GM12865 (cell line): Measurements from ENCODE around the gene LRRC8A.

Experiments used
- DNase-seq: peaks from one replicate; pipeline ENCODE4 v3.0.0; 2010; ENCODE audit warnings: low read depth
- H3K4me3 ChIP-seq: 2 replicates; pipeline ENCODE4 v1.5.1; 2011; ENCODE audit warnings: mild to moderate bottlenecking, low read depth, low read length, control low read depth
- CTCF ChIP-seq: IDR thresholded peaks from 2 replicates; pipeline ENCODE4 v1.5.1; 2011; ENCODE audit warnings: low read length, control low read depth, low read depth, inconsistent platforms; ENCODE audit not compliant: insufficient read depth; ENCODE audit errors: missing control alignments

Gene LRRC8A

GRCh38 chr9:128927731-128928411 lies 45.9 kb downstream of the LRRC8A start:
- DNase-seq, result peak; percentile 65
- no peak overlapping the region for H3K4me3 ChIP-seq
- peak; percentile 85 for TF ChIP-seq CTCF

GRCh38 chr9:128928624-128929023 lies 46.7 kb downstream of the LRRC8A start:
- no peak for DNase-seq
- H3K4me3 ChIP-seq, result no peak overlapping the region
- TF ChIP-seq CTCF, result no peak

GRCh38 chr9:128929560-128929959 lies 47.6 kb downstream of the LRRC8A start:
- H3K4me3 ChIP-seq, result no peak overlapping the region
- no peak for DNase-seq
- TF ChIP-seq CTCF, result no peak

- H3K4me3 ChIP-seq, result no peak overlapping the region
- DNase-seq, result no peak
- TF ChIP-seq CTCF, result no peak
These were observed 51.8 kb downstream of the LRRC8A start for GRCh38 chr9:128933731-128934130.

- DNase-seq, result no peak
- no peak overlapping the region for H3K4me3 ChIP-seq
- no peak for TF ChIP-seq CTCF
These were observed 54.4 kb downstream of the LRRC8A start for GRCh38 chr9:128936171-128936865.

GRCh38 chr9:128937310-128938165 lies 55.6 kb downstream of the LRRC8A start:
- no peak for TF ChIP-seq CTCF
- no peak for DNase-seq
- H3K4me3 ChIP-seq, result no peak overlapping the region
